Right lobe of liver (tissue), 4 donors: ENCODE data around the gene IBA57.

Source experiments
- POLR2A ChIP-seq: fragments of 450-650 bp; IDR thresholded peaks from one replicate; pipeline ENCODE4 v1.6.1; 2017; ENCODE audit warnings: antibody characterized with exemption, mild to moderate bottlenecking
- TF ChIP-seq, protein P1 (sequence below), 4 donors: fragments of 200-600 bp in 3 of 4; fragments of 450-650 bp in 1 of 4; IDR thresholded peaks; one replicate each; pipeline versions ENCODE4 v1.5.1 to v1.8.0; 2016 to 2022; ENCODE audit warnings: antibody characterized with exemption in 4 of 4, mild to moderate bottlenecking in 2 of 4
- donor health status: DM: no; HTN: no; CAD: no.
- donor health status: DM: no; HTN: no; CAD: no.
- donor health status: DM: no; HTN: yes; CAD: no.

DNA sequence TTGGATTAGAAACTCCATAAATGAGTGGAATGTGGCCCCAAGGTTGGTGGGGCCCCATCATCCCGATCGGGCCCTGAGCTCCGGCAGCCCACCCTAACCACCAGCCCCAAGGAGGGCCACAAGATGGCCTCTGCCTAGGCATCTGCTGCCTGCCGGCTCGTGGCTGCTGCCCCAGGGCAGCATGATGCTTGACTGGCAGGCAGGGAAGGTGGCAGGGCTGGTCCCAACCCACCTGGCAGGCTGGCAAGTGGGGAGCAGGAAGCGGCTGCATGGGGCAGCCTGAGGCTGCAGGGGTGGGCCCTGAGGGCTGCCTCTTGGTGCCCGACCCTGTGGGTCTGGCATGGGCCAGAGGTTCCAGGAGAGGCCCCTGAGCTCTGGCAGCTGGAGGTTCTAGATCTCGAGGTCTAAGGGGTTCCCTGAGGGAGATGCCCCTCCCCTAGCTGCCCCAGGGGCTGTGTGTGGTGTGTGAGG is 16.6 kb upstream of the IBA57 start:
- TF ChIP-seq, protein P1, sequence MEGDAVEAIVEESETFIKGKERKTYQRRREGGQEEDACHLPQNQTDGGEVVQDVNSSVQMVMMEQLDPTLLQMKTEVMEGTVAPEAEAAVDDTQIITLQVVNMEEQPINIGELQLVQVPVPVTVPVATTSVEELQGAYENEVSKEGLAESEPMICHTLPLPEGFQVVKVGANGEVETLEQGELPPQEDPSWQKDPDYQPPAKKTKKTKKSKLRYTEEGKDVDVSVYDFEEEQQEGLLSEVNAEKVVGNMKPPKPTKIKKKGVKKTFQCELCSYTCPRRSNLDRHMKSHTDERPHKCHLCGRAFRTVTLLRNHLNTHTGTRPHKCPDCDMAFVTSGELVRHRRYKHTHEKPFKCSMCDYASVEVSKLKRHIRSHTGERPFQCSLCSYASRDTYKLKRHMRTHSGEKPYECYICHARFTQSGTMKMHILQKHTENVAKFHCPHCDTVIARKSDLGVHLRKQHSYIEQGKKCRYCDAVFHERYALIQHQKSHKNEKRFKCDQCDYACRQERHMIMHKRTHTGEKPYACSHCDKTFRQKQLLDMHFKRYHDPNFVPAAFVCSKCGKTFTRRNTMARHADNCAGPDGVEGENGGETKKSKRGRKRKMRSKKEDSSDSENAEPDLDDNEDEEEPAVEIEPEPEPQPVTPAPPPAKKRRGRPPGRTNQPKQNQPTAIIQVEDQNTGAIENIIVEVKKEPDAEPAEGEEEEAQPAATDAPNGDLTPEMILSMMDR (IDR thresholded peaks at IDR 0.05), result no peak
- no peak for TF ChIP-seq POLR2A
